Measurements from ENCODE around the gene CNIH1. TPM values are rescaled to one million over a fixed set of nuclear protein-coding genes. Genes with fewer than 3 reads are reported as not detected.
"Not testable (repeated sequence)": the region's sequence is repeated elsewhere in the genome, so short reads cannot be mapped to it uniquely, and the experiment has no call there.

Gene CNIH1
- total and polyA plus RNA-seq, 4 donors: 44.1 to 145 (median 85.7) TPM

DNA sequence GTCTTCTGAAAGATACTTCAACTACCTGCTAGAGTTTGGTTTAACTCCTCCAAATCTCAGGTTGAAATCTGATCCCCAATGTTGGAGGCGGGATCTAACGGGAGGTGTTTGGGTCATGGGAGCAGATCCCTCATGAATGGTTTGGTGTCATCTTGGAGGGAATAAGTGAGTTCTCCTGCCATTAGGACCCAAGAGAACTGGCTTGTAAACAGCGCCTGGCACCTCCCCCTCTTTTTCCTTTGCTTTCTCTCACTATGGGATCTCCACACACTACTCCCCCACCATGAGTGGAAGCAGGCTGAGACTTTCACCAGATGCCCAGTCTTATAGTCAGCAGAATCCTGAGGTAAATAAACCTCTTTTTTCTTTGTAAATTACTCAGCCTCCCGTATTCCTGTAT, 2.5 kb downstream of the CNIH1 start:
- no peaks in the 10 kb centered on the region for H3K27me3 ChIP-seq (ENCODE audit: control insufficient read depth in 3 of 3, insufficient read depth in 3 of 3, low read length in 2 of 3)
- DNase-seq (no peak), ATAC-seq (ENCODE audit: insufficient read depth, low FRiP score) (no peak)
- H3K36me3 ChIP-seq (ENCODE audit: control insufficient read depth in 4 of 4, insufficient read depth in 4 of 4, low read length in 4 of 4): peaks cover 0 to 8% (median 0%) of the 10 kb centered on the region in 4 donors
- TF ChIP-seq, protein P1, sequence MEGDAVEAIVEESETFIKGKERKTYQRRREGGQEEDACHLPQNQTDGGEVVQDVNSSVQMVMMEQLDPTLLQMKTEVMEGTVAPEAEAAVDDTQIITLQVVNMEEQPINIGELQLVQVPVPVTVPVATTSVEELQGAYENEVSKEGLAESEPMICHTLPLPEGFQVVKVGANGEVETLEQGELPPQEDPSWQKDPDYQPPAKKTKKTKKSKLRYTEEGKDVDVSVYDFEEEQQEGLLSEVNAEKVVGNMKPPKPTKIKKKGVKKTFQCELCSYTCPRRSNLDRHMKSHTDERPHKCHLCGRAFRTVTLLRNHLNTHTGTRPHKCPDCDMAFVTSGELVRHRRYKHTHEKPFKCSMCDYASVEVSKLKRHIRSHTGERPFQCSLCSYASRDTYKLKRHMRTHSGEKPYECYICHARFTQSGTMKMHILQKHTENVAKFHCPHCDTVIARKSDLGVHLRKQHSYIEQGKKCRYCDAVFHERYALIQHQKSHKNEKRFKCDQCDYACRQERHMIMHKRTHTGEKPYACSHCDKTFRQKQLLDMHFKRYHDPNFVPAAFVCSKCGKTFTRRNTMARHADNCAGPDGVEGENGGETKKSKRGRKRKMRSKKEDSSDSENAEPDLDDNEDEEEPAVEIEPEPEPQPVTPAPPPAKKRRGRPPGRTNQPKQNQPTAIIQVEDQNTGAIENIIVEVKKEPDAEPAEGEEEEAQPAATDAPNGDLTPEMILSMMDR (IDR thresholded peaks at IDR 0.05; ENCODE audit: control extremely low read depth, extremely low read depth): no peak
- peaks cover 0 to 24% (median 3%) of the 10 kb centered on the region in 5 donors for H3K4me1 ChIP-seq (ENCODE audit: control insufficient read depth in 5 of 5, insufficient read depth in 5 of 5, low read length in 5 of 5)
- WGBS, 2 donors: 97 to 98% methylated on average over 4 of the region's 4 CpGs
- H3K9me3 ChIP-seq (ENCODE audit: control insufficient read depth in 4 of 4, insufficient read depth in 3 of 4, low read length in 3 of 4): no peaks in the 10 kb centered on the region
- H3K9ac ChIP-seq (ENCODE audit: insufficient read depth in 1 of 2, low read length in 2 of 2): no peak overlapping the region
- H3K27ac ChIP-seq (ENCODE audit: low read depth in 1 of 2, low read length in 1 of 2): peak overlapping the region in 1 of 2 donors; percentile 4
- no peak overlapping the region for H3K4me3 ChIP-seq

DNA sequence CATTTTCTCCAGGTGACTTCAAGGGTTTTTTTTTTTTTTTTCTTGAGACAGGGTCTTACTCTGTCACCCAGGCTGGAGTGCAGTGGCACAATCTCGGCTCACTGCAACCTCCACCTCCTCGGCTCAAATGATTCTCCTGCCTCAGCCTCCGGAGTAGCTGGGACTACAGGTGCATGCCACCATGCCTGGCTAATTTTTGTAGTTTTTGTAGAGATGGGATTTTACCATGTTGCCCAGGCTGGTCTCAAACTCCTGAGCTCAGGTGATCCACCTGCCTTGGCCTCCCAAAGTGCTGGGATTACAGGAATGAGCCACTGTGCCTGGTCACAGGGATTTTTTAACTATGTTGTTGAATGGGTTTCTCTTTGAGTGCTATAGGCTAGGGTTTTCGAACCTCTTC, 3.2 kb downstream of the CNIH1 start:
- ATAC-seq (ENCODE audit: insufficient read depth, low FRiP score): not testable (repeated sequence)

DNA sequence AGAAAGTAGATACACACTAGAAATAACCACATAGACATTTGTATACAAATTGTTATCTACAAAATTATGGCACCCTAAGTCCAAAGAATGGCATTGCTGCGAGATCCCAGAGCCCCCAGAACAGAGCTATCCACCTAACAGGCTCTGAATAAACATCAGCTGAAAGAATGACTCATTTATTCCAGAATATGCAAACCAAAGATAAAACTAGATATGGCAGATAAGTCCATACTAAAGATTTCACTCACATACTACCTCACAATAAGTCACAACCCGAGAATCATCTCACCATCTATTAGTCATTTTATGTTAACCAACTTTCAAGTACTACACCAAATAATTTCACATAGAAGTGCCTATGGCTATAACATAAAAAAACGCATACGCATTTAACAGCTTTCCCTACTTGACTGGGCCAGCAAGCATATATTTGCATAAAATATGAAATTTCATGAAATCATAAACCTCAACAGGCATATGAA, 5.6 kb downstream of the CNIH1 start:
- WGBS, 2 donors: 75 to 85% methylated on average over 4 of the region's 4 CpGs
- peaks cover 0 to 28% (median 3%) of the 10 kb centered on the region in 5 donors for H3K4me1 ChIP-seq (ENCODE audit: control insufficient read depth in 5 of 5, insufficient read depth in 5 of 5, low read length in 5 of 5)

More for the DNA sequence above, 3.2 kb downstream of the CNIH1 start:
- H3K27me3 ChIP-seq (ENCODE audit: control insufficient read depth in 3 of 3, insufficient read depth in 3 of 3, low read length in 2 of 3); H3K9me3 ChIP-seq (ENCODE audit: control insufficient read depth in 4 of 4, insufficient read depth in 3 of 4, low read length in 3 of 4); H3K27ac ChIP-seq (ENCODE audit: low read depth in 1 of 2, low read length in 1 of 2); H3K36me3 ChIP-seq (ENCODE audit: control insufficient read depth in 4 of 4, insufficient read depth in 4 of 4, low read length in 4 of 4); H3K9ac ChIP-seq (ENCODE audit: insufficient read depth in 1 of 2, low read length in 2 of 2); H3K4me3 ChIP-seq; DNase-seq: not testable (repeated sequence)
- H3K4me1 ChIP-seq (ENCODE audit: control insufficient read depth in 5 of 5, insufficient read depth in 5 of 5, low read length in 5 of 5): peaks cover 0 to 24% (median 3%) of the 10 kb centered on the region in 5 donors
- 94 to 98% methylated on average over 4 of the region's 4 CpGs for WGBS, 2 donors

DNA sequence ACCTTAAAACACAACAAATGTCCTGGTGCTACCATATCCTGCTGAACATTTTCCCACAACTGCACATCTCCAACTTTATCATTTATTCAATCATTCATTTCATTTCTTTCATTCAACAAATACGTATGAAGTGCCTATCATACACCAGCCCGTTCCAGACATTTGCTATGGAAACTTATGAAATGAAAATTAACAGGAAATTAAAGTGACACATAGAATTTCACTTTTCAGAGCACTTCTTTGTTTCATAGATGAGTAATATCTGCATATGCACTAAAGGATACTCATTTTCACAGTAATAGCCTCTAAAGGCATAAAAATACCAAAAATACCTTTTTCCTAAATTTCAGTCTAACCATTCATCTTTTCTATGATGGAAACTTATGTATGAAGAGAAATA, 12.6 kb downstream of the CNIH1 start:
- H3K9me3 ChIP-seq (ENCODE audit: control insufficient read depth in 4 of 4, insufficient read depth in 3 of 4, low read length in 3 of 4): no peaks in the 10 kb centered on the region
- no peaks in the 10 kb centered on the region for H3K27me3 ChIP-seq (ENCODE audit: control insufficient read depth in 3 of 3, insufficient read depth in 3 of 3, low read length in 2 of 3)
- H3K4me1 ChIP-seq (ENCODE audit: control insufficient read depth in 5 of 5, insufficient read depth in 5 of 5, low read length in 5 of 5): peaks cover 0 to 9% (median 0%) of the 10 kb centered on the region in 5 donors
- no peak overlapping the region for H3K9ac ChIP-seq (ENCODE audit: insufficient read depth in 1 of 2, low read length in 2 of 2)
- 92% methylated on average over 2 of the region's 2 CpGs for WGBS, 2 donors
- ATAC-seq (ENCODE audit: insufficient read depth, low FRiP score) (no peak), DNase-seq (no peak)
- no peak overlapping the region for H3K27ac ChIP-seq (ENCODE audit: low read depth in 1 of 2, low read length in 1 of 2)
- peaks cover 4 to 28% (median 15%) of the 10 kb centered on the region in 4 donors for H3K36me3 ChIP-seq (ENCODE audit: control insufficient read depth in 4 of 4, insufficient read depth in 4 of 4, low read length in 4 of 4)
- TF ChIP-seq, protein P1 (IDR thresholded peaks at IDR 0.05; ENCODE audit: control extremely low read depth, extremely low read depth): no peak
- no peak overlapping the region for H3K4me3 ChIP-seq

More for the DNA sequence above, 5.6 kb downstream of the CNIH1 start:
- no peak overlapping the region for H3K27ac ChIP-seq (ENCODE audit: low read depth in 1 of 2, low read length in 1 of 2)
- H3K9ac ChIP-seq (ENCODE audit: insufficient read depth in 1 of 2, low read length in 2 of 2): no peak overlapping the region
- DNase-seq: no peak
- H3K27me3 ChIP-seq (ENCODE audit: control insufficient read depth in 3 of 3, insufficient read depth in 3 of 3, low read length in 2 of 3): no peaks in the 10 kb centered on the region
- H3K36me3 ChIP-seq (ENCODE audit: control insufficient read depth in 4 of 4, insufficient read depth in 4 of 4, low read length in 4 of 4): peaks cover 0 to 8% (median 2%) of the 10 kb centered on the region in 4 donors
- H3K9me3 ChIP-seq (ENCODE audit: control insufficient read depth in 4 of 4, insufficient read depth in 3 of 4, low read length in 3 of 4): no peaks in the 10 kb centered on the region
- TF ChIP-seq, protein P1 (IDR thresholded peaks at IDR 0.05; ENCODE audit: control extremely low read depth, extremely low read depth): no peak
- ATAC-seq (ENCODE audit: insufficient read depth, low FRiP score): no peak
- no peak overlapping the region for H3K4me3 ChIP-seq
